Measurements from ENCODE around the gene ZMYND10. TPM values are rescaled to one million over a fixed set of nuclear protein-coding genes. Genes with fewer than 3 reads are reported as not detected.

ZMYND10 gene
- total and polyA plus RNA-seq, 2 experiments from 2014 or later = 0.29 to 0.31 TPM

DNA sequence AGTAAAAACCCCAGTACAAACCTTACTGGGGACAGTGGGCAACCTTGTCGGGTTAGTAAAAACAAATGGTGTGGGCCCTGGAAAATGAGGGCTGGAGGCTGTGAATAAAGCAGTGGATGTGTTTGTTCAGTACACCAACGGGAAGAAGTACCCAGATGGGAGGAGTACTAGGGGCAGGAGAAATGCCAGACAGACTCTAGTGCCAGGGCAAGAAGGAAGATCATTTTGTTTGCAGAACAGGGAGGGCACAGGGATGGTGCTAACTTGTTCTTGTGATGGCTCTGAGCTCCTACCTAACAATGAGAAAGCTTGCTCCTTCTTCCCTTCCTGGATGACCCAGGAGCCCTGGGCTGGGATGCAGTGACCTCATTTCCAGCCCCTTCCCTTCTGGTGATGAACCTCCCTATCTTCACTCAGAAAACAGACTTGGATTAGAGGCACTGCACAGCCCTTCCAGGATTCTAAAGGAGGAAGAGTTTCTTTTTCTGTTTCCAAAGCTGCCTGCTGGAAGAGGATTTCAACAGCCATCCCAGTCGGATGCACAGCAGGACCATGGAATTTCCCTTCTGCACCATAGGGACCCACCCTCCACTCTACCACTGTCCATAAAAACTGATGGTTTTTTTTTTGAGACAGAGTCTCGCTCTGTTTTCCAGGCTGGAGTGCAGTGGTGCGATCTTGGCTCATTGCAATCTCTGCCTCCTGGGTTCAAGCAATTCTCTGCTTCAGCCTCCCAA is 11.0 kb downstream of the ZMYND10 start (continued):
- TF ChIP-seq, protein P1, sequence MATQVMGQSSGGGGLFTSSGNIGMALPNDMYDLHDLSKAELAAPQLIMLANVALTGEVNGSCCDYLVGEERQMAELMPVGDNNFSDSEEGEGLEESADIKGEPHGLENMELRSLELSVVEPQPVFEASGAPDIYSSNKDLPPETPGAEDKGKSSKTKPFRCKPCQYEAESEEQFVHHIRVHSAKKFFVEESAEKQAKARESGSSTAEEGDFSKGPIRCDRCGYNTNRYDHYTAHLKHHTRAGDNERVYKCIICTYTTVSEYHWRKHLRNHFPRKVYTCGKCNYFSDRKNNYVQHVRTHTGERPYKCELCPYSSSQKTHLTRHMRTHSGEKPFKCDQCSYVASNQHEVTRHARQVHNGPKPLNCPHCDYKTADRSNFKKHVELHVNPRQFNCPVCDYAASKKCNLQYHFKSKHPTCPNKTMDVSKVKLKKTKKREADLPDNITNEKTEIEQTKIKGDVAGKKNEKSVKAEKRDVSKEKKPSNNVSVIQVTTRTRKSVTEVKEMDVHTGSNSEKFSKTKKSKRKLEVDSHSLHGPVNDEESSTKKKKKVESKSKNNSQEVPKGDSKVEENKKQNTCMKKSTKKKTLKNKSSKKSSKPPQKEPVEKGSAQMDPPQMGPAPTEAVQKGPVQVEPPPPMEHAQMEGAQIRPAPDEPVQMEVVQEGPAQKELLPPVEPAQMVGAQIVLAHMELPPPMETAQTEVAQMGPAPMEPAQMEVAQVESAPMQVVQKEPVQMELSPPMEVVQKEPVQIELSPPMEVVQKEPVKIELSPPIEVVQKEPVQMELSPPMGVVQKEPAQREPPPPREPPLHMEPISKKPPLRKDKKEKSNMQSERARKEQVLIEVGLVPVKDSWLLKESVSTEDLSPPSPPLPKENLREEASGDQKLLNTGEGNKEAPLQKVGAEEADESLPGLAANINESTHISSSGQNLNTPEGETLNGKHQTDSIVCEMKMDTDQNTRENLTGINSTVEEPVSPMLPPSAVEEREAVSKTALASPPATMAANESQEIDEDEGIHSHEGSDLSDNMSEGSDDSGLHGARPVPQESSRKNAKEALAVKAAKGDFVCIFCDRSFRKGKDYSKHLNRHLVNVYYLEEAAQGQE (IDR thresholded peaks at IDR 0.05; ENCODE audit: unreplicated experiment) = no peak
- TF ChIP-seq STAT1 (IDR thresholded peaks at IDR 0.05; ENCODE audit: unreplicated experiment) = no peak

DNA sequence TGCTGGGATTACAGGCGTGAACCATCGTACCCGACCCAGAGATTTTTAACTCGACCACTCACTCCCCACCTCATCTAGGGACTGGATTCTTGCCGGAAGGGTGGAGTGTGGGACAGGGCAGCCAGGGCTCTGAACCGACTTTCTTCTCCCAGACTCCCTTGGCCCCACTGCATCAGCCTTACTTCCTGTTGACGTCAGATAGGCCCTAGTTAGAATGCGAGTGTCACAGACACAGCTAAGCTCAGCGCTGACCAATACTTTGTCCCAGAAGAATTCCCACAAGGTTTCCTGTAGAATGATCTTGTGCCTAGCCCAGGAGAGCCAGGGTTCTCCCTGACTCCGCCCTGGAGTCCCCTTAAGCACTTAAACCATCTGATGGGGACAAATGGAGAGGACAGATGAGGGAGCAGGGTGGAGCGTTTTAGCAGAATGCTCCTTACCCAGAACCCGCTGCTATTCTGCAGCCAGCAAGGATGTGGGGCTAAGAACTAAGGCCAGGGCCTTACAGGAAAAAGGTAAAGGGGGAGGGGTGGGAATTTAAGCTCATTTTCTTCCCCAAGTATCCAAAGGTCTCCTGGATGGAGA is 11.7 kb downstream of the ZMYND10 start:
- H3K27ac ChIP-seq (ENCODE audit: low read depth) = no peak overlapping the region
- TF ChIP-seq POLR2AphosphoS5 (IDR thresholded peaks at IDR 0.05; ENCODE audit: low read depth) (no peak), ZNF114 (CRISPR knock-in tag; IDR thresholded peaks at IDR 0.05) (no peak), NANOG (IDR thresholded peaks at IDR 0.05; ENCODE audit: borderline replicate concordance) (no peak), EZH2 (IDR thresholded peaks at IDR 0.05; ENCODE audit: low read depth, unreplicated experiment) (no peak), CREB1 (CRISPR knock-in tag; IDR thresholded peaks at IDR 0.05; ENCODE audit: low read depth) (no peak), ZNF331 (CRISPR knock-in tag; IDR thresholded peaks at IDR 0.05; ENCODE audit: low read depth) (no peak), STAT1 (IDR thresholded peaks at IDR 0.05; ENCODE audit: unreplicated experiment) (no peak)
- TF ChIP-seq, protein P2, sequence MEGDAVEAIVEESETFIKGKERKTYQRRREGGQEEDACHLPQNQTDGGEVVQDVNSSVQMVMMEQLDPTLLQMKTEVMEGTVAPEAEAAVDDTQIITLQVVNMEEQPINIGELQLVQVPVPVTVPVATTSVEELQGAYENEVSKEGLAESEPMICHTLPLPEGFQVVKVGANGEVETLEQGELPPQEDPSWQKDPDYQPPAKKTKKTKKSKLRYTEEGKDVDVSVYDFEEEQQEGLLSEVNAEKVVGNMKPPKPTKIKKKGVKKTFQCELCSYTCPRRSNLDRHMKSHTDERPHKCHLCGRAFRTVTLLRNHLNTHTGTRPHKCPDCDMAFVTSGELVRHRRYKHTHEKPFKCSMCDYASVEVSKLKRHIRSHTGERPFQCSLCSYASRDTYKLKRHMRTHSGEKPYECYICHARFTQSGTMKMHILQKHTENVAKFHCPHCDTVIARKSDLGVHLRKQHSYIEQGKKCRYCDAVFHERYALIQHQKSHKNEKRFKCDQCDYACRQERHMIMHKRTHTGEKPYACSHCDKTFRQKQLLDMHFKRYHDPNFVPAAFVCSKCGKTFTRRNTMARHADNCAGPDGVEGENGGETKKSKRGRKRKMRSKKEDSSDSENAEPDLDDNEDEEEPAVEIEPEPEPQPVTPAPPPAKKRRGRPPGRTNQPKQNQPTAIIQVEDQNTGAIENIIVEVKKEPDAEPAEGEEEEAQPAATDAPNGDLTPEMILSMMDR (conservative IDR thresholded peaks at IDR 0.05; ENCODE audit: low read depth in 2 of 2) = no peak
- TF ChIP-seq, protein P3, sequence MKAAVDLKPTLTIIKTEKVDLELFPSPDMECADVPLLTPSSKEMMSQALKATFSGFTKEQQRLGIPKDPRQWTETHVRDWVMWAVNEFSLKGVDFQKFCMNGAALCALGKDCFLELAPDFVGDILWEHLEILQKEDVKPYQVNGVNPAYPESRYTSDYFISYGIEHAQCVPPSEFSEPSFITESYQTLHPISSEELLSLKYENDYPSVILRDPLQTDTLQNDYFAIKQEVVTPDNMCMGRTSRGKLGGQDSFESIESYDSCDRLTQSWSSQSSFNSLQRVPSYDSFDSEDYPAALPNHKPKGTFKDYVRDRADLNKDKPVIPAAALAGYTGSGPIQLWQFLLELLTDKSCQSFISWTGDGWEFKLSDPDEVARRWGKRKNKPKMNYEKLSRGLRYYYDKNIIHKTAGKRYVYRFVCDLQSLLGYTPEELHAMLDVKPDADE (IDR thresholded peaks at IDR 0.05) = no peak
- TF ChIP-seq, protein P4, sequence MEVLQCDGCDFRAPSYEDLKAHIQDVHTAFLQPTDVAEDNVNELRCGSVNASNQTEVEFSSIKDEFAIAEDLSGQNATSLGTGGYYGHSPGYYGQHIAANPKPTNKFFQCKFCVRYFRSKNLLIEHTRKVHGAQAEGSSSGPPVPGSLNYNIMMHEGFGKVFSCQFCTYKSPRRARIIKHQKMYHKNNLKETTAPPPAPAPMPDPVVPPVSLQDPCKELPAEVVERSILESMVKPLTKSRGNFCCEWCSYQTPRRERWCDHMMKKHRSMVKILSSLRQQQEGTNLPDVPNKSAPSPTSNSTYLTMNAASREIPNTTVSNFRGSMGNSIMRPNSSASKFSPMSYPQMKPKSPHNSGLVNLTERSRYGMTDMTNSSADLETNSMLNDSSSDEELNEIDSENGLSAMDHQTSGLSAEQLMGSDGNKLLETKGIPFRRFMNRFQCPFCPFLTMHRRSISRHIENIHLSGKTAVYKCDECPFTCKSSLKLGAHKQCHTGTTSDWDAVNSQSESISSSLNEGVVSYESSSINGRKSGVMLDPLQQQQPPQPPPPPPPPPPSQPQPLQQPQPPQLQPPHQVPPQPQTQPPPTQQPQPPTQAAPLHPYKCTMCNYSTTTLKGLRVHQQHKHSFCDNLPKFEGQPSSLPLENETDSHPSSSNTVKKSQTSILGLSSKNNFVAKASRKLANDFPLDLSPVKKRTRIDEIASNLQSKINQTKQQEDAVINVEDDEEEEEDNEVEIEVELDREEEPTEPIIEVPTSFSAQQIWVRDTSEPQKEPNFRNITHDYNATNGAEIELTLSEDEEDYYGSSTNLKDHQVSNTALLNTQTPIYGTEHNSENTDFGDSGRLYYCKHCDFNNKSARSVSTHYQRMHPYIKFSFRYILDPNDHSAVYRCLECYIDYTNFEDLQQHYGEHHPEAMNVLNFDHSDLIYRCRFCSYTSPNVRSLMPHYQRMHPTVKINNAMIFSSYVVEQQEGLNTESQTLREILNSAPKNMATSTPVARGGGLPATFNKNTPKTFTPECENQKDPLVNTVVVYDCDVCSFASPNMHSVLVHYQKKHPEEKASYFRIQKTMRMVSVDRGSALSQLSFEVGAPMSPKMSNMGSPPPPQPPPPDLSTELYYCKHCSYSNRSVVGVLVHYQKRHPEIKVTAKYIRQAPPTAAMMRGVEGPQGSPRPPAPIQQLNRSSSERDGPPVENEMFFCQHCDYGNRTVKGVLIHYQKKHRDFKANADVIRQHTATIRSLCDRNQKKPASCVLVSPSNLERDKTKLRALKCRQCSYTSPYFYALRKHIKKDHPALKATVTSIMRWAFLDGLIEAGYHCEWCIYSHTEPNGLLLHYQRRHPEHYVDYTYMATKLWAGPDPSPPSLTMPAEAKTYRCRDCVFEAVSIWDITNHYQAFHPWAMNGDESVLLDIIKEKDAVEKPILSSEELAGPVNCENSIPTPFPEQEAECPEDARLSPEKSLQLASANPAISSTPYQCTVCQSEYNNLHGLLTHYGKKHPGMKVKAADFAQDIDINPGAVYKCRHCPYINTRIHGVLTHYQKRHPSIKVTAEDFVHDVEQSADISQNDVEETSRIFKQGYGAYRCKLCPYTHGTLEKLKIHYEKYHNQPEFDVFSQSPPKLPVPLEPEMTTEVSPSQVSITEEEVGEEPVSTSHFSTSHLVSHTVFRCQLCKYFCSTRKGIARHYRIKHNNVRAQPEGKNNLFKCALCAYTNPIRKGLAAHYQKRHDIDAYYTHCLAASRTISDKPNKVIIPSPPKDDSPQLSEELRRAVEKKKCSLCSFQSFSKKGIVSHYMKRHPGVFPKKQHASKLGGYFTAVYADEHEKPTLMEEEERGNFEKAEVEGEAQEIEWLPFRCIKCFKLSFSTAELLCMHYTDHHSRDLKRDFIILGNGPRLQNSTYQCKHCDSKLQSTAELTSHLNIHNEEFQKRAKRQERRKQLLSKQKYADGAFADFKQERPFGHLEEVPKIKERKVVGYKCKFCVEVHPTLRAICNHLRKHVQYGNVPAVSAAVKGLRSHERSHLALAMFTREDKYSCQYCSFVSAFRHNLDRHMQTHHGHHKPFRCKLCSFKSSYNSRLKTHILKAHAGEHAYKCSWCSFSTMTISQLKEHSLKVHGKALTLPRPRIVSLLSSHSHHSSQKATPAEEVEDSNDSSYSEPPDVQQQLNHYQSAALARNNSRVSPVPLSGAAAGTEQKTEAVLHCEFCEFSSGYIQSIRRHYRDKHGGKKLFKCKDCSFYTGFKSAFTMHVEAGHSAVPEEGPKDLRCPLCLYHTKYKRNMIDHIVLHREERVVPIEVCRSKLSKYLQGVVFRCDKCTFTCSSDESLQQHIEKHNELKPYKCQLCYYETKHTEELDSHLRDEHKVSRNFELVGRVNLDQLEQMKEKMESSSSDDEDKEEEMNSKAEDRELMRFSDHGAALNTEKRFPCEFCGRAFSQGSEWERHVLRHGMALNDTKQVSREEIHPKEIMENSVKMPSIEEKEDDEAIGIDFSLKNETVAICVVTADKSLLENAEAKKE (CRISPR knock-in tag; IDR thresholded peaks at IDR 0.05) = no peak

More for the DNA sequence above, 11.7 kb downstream of the ZMYND10 start:
- ATAC-seq (no peak), DNase-seq (ENCODE audit: low spot score) (no peak)
- Mint-ChIP-seq H3K9me3 (no peaks in the 10 kb centered on the region; the same call in 2 of the 3 replicates), H3K36me3 (ENCODE audit: low read depth) (peaks cover 27% of the 10 kb centered on the region), H3K4me3 (no peak overlapping the region; the same call in 2 of the 3 replicates), H3K27me3 (ENCODE audit: insufficient read depth, low read depth, poor library complexity) (peaks cover 21% of the 10 kb centered on the region), H3K4me1 (peaks cover 22% of the 10 kb centered on the region), H3K27ac (no peak overlapping the region)
- H3K4me1 ChIP-seq (ENCODE audit: insufficient read depth) = peaks cover 16% of the 10 kb centered on the region
- peaks cover 8% of the 10 kb centered on the region for H3K36me3 ChIP-seq (ENCODE audit: insufficient read depth)
- no peak overlapping the region for H3K4me2 ChIP-seq
- H3K27me3 ChIP-seq (ENCODE audit: insufficient read depth) = peaks cover 8% of the 10 kb centered on the region
- H3K4me3 ChIP-seq = no peak overlapping the region
- H4K20me1 ChIP-seq (replicated peaks; ENCODE audit: insufficient read depth) = peaks cover 17% of the 10 kb centered on the region
- peaks cover 32% of the 10 kb centered on the region for H3F3A ChIP-seq (replicated peaks; ENCODE audit: low read depth)
- peaks cover 36% of the 10 kb centered on the region for H3K79me2 ChIP-seq (replicated peaks; ENCODE audit: insufficient read depth)
- H2AFZ ChIP-seq = no peak overlapping the region
- no peaks in the 10 kb centered on the region for H3K9me2 ChIP-seq (ENCODE audit: insufficient read depth)

All from GM23338 (cell line).